ENCODE data around the gene ERAP2.

GRCh38 chr5:96835791-96836191, 40.5 kb upstream of the ERAP2 start:
- TF ChIP-seq POLR2A (IDR thresholded peaks at IDR 0.05; ENCODE audit: low read length), result no peak
- no peak for TF ChIP-seq GATA1 (IDR thresholded peaks at IDR 0.05; ENCODE audit: low read depth, low read length)
